Aorta (tissue), 5 donors: Measurements from ENCODE around the gene KLRF1. TPM values are rescaled to one million over a fixed set of nuclear protein-coding genes. Genes with fewer than 3 reads are reported as not detected.

Experiments used
- ATAC-seq: fragments of 200-7000 bp; cut with Tn5 transposase; one replicate; pipeline ENCODE4 v1.9.1; 2022; ENCODE audit warnings: moderate library complexity; ENCODE audit not compliant: low FRiP score
- DNase-seq, 2 donors: peaks; one replicate each; pipeline ENCODE4 v3.0.0-alpha.2; 2020
- H3K27ac ChIP-seq, 2 donors: one replicate each; pipeline ENCODE4 v1.5.1; 2013; ENCODE audit warnings: low read length in 2 of 2, mild to moderate bottlenecking in 2 of 2, moderate library complexity in 2 of 2, control low read depth in 1 of 2, inconsistent platforms in 1 of 2, low read depth in 1 of 2
- H3K27me3 ChIP-seq, 2 donors: one replicate each; pipeline ENCODE4 v1.6.1; 2013; ENCODE audit warnings: control low read depth in 1 of 2, low read length in 1 of 2, mild to moderate bottlenecking in 1 of 2, moderate library complexity in 1 of 2; ENCODE audit not compliant: insufficient read depth in 2 of 2, control insufficient read depth in 1 of 2
- H3K36me3 ChIP-seq, 2 donors: one replicate each; pipeline ENCODE4 v1.6.1; 2013; ENCODE audit warnings: control low read depth in 1 of 2, low read length in 1 of 2, mild to moderate bottlenecking in 1 of 2; ENCODE audit not compliant: insufficient read depth in 2 of 2, control insufficient read depth in 1 of 2
- H3K4me1 ChIP-seq, 2 donors: one replicate each; pipeline ENCODE4 v1.6.1; 2013; ENCODE audit warnings: low read length in 2 of 2, control low read depth in 1 of 2, mild to moderate bottlenecking in 1 of 2, moderate library complexity in 1 of 2; ENCODE audit not compliant: insufficient read depth in 2 of 2, control insufficient read depth in 1 of 2
- H3K4me3 ChIP-seq, 2 donors: one replicate each; pipeline ENCODE4 v1.5.1; 2013; ENCODE audit warnings: low read length in 2 of 2, control low read depth in 1 of 2, mild to moderate bottlenecking in 1 of 2
- H3K9me3 ChIP-seq: one replicate; pipeline ENCODE4 v1.6.1; 2013; ENCODE audit warnings: mild to moderate bottlenecking, low read length; ENCODE audit not compliant: control insufficient read depth
- WGBS, 2 donors: extraction: QIAGEN DNeasy Blood & Tissue Kit; methylation state at CpG; one replicate each; pipeline ENCODE4 v1.1.7; 2013; 5-methylcytosine and 5-hydroxymethylcytosine counted together
- intact Hi-C, 2 donors: fragments of 100-400 bp; cut with DNase I; formaldehyde crosslinking; loops; one replicate each; pipeline versions ENCODE4 v1.14.2 to v1.15.0; 2022
- polyA plus RNA-seq, 2 donors: library from polyadenylated mRNA; stranded (reverse); fragments of 200-250 nt; gene quantifications; one replicate each; pipeline ENCODE4 v1.2.3, GENCODE V29; 2013
- total RNA-seq, 2 donors: library from RNA; stranded (reverse); fragmentation: NEBNext Ultra II Directional; extraction: Animal tissue kit (Norgen Biotek cat#: 25700); gene quantifications; one replicate each; pipeline ENCODE4 v1.2.1, GENCODE V29; 2021
- donor health status: healthy with polysubstance abuse.
- donor health status: Bipolar disorder and iron deficiency.
- donor health status: DM: no; HTN: no; CAD: no.
- donor health status: DM: no; HTN: no; CAD: no.
- donor health status: DM: yes; HTN: yes; CAD: no.

Gene KLRF1
- total and polyA plus RNA-seq, 4 donors = 0.36 to 1.1 TPM; not detected in 2

GRCh38 chr12:9829483-9829882, 2.2 kb downstream of the KLRF1 start:
- ATAC-seq (no peak), DNase-seq (no peak)
- intact Hi-C loops = no loop called here
- H3K36me3 ChIP-seq = no peaks in the 10 kb centered on the region
- 63 to 66% methylated on average over 3 of the region's 3 CpGs for WGBS, 2 donors
- no peaks in the 10 kb centered on the region for H3K4me1 ChIP-seq
- no peak overlapping the region for H3K4me3 ChIP-seq
- no peak overlapping the region for H3K27ac ChIP-seq
- no peaks in the 10 kb centered on the region for H3K9me3 ChIP-seq
- no peaks in the 10 kb centered on the region for H3K27me3 ChIP-seq

GRCh38 chr12:9829982-9830381, 2.7 kb downstream of the KLRF1 start:
- no peaks in the 10 kb centered on the region for H3K4me1 ChIP-seq
- DNase-seq = no peak
- no peaks in the 10 kb centered on the region for H3K9me3 ChIP-seq
- H3K27ac ChIP-seq = no peak overlapping the region
- no peak overlapping the region for H3K4me3 ChIP-seq
- H3K36me3 ChIP-seq = no peaks in the 10 kb centered on the region
- intact Hi-C loops = no loop called here
- no peak for ATAC-seq
- 17 to 22% methylated on average over 5 of the region's 5 CpGs for WGBS, 2 donors
- no peaks in the 10 kb centered on the region for H3K27me3 ChIP-seq

GRCh38 chr12:9831720-9832119, 4.4 kb downstream of the KLRF1 start:
- ATAC-seq (no peak), DNase-seq (no peak)
- no peak overlapping the region for H3K27ac ChIP-seq
- 61 to 62% methylated on average over 3 of the region's 3 CpGs for WGBS, 2 donors
- no peak overlapping the region for H3K4me3 ChIP-seq
- no peaks in the 10 kb centered on the region for H3K36me3 ChIP-seq
- no peaks in the 10 kb centered on the region for H3K9me3 ChIP-seq
- no peaks in the 10 kb centered on the region for H3K27me3 ChIP-seq
- H3K4me1 ChIP-seq = no peaks in the 10 kb centered on the region
- intact Hi-C loops = no loop called here

GRCh38 chr12:9843407-9843806, 16.1 kb downstream of the KLRF1 start:
- ATAC-seq = no peak
- 46 to 55% methylated on average over 3 of the region's 3 CpGs for WGBS, 2 donors
- H3K4me1 ChIP-seq = no peaks in the 10 kb centered on the region
- no peaks in the 10 kb centered on the region for H3K36me3 ChIP-seq
- H3K4me3 ChIP-seq = no peak overlapping the region
- H3K27me3 ChIP-seq = no peaks in the 10 kb centered on the region
- intact Hi-C loops = no loop called here
- H3K9me3 ChIP-seq = no peaks in the 10 kb centered on the region
- H3K27ac ChIP-seq = no peak overlapping the region
- DNase-seq = no peak

- no peaks in the 10 kb centered on the region for H3K4me1 ChIP-seq
- WGBS, 2 donors = 72 to 74% methylated on average over 5 of the region's 5 CpGs
- intact Hi-C loops = no loop called here
- no peak overlapping the region for H3K27ac ChIP-seq
- H3K9me3 ChIP-seq = no peaks in the 10 kb centered on the region
- no peaks in the 10 kb centered on the region for H3K36me3 ChIP-seq
- ATAC-seq (no peak), DNase-seq (no peak)
- no peaks in the 10 kb centered on the region for H3K27me3 ChIP-seq
- H3K4me3 ChIP-seq = no peak overlapping the region
Measured at GRCh38 chr12:9848899-9849298, 21.6 kb downstream of the KLRF1 start.

- 92 to 94% methylated on average over 5 of the region's 5 CpGs for WGBS, 2 donors
- ATAC-seq = no peak
- H3K27ac ChIP-seq = no peak overlapping the region
- H3K4me3 ChIP-seq = no peak overlapping the region
- no peak for DNase-seq
- H3K4me1 ChIP-seq = no peaks in the 10 kb centered on the region
- intact Hi-C loops = no loop called here
- H3K9me3 ChIP-seq = no peaks in the 10 kb centered on the region
- H3K36me3 ChIP-seq = no peaks in the 10 kb centered on the region
- H3K27me3 ChIP-seq = no peaks in the 10 kb centered on the region
Measured at GRCh38 chr12:9851050-9851449, 23.8 kb downstream of the KLRF1 start.

- 66 to 71% methylated on average over 2 of the region's 2 CpGs for WGBS, 2 donors
- H3K36me3 ChIP-seq = no peaks in the 10 kb centered on the region
Measured at GRCh38 chr12:9851927-9852326, 24.6 kb downstream of the KLRF1 start.

GRCh38 chr12:9856151-9856550, 28.9 kb downstream of the KLRF1 start:
- 63 to 78% methylated on average over 1 of the region's 1 CpG for WGBS, 2 donors
- intact Hi-C loops = no loop called here
- no peaks in the 10 kb centered on the region for H3K4me1 ChIP-seq
- DNase-seq (no peak), ATAC-seq (no peak)
- peaks cover 2% of the 10 kb centered on the region for H3K9me3 ChIP-seq
- no peak overlapping the region for H3K27ac ChIP-seq
- H3K4me3 ChIP-seq = no peak overlapping the region
- no peaks in the 10 kb centered on the region for H3K27me3 ChIP-seq
- H3K36me3 ChIP-seq = no peaks in the 10 kb centered on the region

More at GRCh38 chr12:9851927-9852326, 24.6 kb downstream of the KLRF1 start:
- H3K4me3 ChIP-seq = no peak overlapping the region
- intact Hi-C loops = no loop called here
- DNase-seq (no peak), ATAC-seq (no peak)
- no peak overlapping the region for H3K27ac ChIP-seq
- no peaks in the 10 kb centered on the region for H3K4me1 ChIP-seq
- no peaks in the 10 kb centered on the region for H3K9me3 ChIP-seq
- no peaks in the 10 kb centered on the region for H3K27me3 ChIP-seq

GRCh38 chr12:9856894-9857293, 29.6 kb downstream of the KLRF1 start:
- H3K36me3 ChIP-seq = no peaks in the 10 kb centered on the region
- 47 to 57% methylated on average over 3 of the region's 3 CpGs for WGBS, 2 donors
- H3K27ac ChIP-seq = no peak overlapping the region
- H3K4me3 ChIP-seq = no peak overlapping the region
- no peak for ATAC-seq
- no peaks in the 10 kb centered on the region for H3K4me1 ChIP-seq
- H3K9me3 ChIP-seq = peaks cover 2% of the 10 kb centered on the region
- intact Hi-C loops = no loop called here
- no peaks in the 10 kb centered on the region for H3K27me3 ChIP-seq
- DNase-seq = no peak
